GM19397 (cell line): ENCODE results near the gene NCEH1.
A peak's percentile ranks its signal among the peaks of the same experiment; 100 is the strongest.

Source experiments
- ATAC-seq: cut with Tn5 transposase; IDR thresholded peaks from one replicate; pipeline ENCODE4 v1.9.1; 2021; ENCODE audit warnings: mild to moderate bottlenecking, moderate library complexity; ENCODE audit not compliant: unreplicated experiment

The NCEH1 gene

DNA sequence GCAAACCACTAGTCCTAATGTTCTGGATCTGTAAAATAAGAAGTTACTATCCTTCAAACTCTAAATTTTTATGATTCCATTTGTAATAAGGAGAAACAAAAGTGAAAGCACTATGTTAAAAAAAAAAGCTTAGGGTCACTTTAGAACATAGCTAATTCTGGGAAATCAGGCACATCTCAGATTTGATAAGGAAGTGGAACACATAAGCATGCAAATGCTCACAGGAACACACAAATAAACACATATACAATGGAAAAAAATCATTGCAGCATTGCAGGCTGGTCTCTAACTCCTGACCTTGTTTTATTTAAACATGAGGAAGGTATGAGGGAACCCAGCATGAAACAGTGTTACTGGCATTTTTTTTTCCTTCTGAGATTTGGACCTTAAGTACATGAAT lies 124.4 kb downstream of the NCEH1 start:
- no peak for ATAC-seq

DNA sequence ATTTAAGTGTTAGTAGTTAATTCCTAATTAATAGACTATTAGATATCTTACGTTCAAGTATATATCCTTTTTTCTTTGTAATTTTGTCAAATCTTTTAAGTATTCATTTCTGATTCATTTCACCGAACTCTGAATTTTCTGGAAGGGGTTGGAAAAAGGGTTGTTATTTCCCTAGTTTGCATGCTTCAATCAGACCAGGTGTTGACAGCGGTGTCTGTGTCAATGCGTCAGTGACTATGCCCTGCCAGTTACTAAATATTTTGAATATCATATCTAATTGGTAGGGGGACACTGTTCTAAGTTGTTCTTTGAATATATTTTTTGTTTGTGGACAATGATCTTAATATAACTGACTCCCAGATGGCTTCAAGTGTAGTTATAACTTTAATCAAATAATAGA lies 124.9 kb downstream of the NCEH1 start:
- ATAC-seq, result no peak

DNA sequence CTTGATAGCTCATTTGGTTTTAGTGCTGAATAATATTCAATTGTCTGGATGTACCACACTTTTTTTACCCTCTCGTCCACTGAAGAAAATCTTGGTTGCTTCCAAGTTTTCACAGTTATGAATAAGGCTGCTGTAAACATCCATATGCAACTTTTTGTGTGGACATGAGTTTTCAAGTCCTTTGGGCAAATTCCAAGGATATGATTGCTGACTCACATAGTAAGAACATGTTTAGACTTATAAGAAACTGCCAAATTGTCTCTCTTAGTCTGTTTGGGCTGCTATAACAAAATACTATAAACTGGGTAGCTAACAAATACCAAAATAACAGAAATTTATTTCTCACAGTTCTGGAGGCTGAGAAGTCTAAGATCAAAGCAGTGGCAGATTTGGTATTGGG lies 128.2 kb downstream of the NCEH1 start:
- no peak for ATAC-seq

DNA sequence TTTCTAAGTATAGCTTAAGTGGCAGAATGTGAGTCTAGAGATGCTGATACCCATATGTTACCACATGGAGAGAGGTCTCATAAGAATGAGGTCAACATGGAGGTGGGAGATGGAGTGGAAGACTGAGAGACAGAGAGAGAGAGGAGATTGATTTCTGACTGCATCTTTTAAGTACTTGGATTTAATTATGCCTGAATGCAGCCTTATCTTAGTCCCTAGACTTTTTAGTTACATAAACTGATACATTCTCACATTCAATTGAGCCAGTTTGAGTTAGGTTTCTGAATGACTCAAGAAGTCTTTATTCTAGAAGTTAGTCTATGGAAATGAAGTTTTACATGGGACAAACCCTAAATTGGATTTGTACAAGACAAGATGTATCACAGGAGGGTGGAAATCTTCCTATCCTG lies 129.1 kb downstream of the NCEH1 start:
- no peak for ATAC-seq

DNA sequence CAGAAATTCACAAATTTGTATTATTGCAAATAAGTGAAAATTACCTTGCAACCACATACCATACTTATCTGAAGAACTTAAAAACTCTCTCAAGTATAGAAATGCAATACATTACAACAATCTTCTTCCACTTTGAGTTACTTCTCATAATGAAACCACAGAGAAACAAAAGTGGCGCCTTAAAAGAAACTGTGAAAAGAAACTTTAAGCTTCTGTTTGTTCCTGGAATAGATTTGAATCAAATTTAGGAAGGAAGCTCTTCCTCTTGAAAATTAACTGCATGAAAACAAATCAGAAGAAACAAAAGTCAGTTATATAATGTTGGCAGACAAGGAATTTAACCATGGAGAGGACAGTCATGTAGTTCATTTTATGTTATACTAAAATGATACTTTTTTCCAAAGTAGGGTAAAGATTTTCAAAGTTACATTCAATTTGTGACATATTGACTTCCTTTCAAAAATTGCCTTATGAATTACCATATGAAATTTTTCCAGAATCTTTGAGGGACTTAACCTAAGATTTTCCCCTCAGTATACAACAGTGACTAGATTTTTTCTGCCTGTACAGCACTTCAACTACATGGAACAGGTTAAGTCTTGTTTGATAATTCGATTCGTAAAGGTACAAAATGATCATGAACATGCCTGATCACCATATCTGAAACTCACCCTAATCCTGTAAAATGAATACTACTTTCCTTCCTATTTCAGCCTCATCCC lies 130.0 kb downstream of the NCEH1 start:
- ATAC-seq, result peak; percentile 46
